Measurements from ENCODE around the gene ATP9B.

DNA sequence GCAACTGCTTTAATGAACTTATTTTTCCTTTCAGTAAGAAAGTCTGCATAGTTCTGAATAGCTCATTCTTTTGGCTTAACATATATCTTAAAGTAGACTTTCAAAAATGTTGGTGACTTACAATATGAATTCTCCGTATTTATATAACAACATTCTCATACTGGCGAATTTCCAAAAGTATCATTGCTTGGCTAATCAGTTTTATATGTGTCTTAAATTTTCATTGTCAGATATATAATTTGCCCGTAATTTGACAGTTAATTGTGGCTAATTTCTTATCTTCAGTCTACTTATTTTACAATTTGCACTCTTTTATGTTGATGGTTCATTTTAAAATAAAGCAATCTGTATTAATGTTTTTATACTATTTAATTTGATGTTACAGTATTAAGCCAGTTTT is 144.9 kb downstream of the ATP9B start:
- no peak for TF ChIP-seq CTCF (IDR thresholded peaks at IDR 0.05; ENCODE audit: low read length)
- TF ChIP-seq EZH2 (optimal IDR thresholded peaks at IDR 0.05; ENCODE audit: low read depth, low read length): no peak

Data from MM.1S (cell line).